ENCODE measurements around the gene FSTL5. TPM values are rescaled to one million over a fixed set of nuclear protein-coding genes. Genes with fewer than 3 reads are reported as not detected.

The FSTL5 gene
- total and polyA plus RNA-seq, 10 of the 15 experiments (the other 5 are each of a cell fraction or from before 2014, with no cell fraction given) = 0.04 to 2.4 (median 0.08) TPM; not detected in 4

DNA sequence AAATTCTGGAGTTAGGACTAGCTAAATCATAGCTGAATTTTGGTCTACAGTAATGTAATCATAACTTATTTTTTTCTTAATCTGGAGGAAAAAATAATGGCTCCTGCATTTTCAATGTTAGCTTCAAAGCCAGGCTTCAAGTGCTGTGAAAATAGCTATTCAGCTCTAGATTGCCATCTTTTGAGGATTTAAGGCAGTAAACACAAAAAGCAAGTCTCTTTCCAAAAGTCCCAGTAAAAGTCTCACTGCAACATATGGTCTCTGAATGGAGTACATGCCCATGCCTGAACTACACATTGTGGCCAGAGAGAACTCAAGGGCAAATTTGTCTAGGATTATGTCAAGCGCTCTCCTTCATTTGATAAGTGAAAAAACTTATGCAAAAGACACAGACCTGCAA is 720.9 kb downstream of the FSTL5 start:
- Histone ChIP-seq H3K4me3 (no peak overlapping the region), H2AFZ (ENCODE audit: control insufficient read depth, low read depth, low read length) (no peak overlapping the region), H3K4me1 (ENCODE audit: control insufficient read depth, insufficient read depth, low read length) (no peaks in the 10 kb centered on the region), H3K9me3 (replicated peaks; ENCODE audit: control insufficient read depth, insufficient read depth, low read length) (no peaks in the 10 kb centered on the region), H3K4me2 (ENCODE audit: control insufficient read depth, insufficient read depth) (no peak overlapping the region), H3K27ac (ENCODE audit: control insufficient read depth, insufficient read depth) (no peak overlapping the region), H3K9ac (ENCODE audit: control insufficient read depth, insufficient read depth, low read length) (no peak overlapping the region), H3K36me3 (ENCODE audit: control insufficient read depth in 2 of 2, insufficient read depth in 2 of 2, low read length in 1 of 2) (no peaks in the 10 kb centered on the region), H3K27me3 (replicated peaks in 1 of 2; ENCODE audit: control insufficient read depth in 2 of 2, insufficient read depth in 2 of 2, low read length in 1 of 2) (no peaks in the 10 kb centered on the region), H4K20me1 (ENCODE audit: control insufficient read depth, insufficient read depth) (no peaks in the 10 kb centered on the region), H3K79me2 (ENCODE audit: control insufficient read depth, insufficient read depth, low read length) (no peaks in the 10 kb centered on the region)
- DNase-seq (ENCODE audit: low read depth, low spot score) = no peak
- CTCF ChIA-PET = interaction anchor here (0.7 kb wide), 1 partner anchor 185 kb away, joined by 3 read pairs; no protein-coding TSS in a partner anchor
- SMC1A ChIA-PET (ENCODE audit: uncharacterized antibody, unreplicated experiment) = interaction anchor here (0.6 to 2.4 kb wide), 3 partner anchors 16 to 68 kb away, joined by 3 to 5 read pairs (median 3); no protein-coding TSS in a partner anchor
- TF ChIP-seq EGR1 (IDR thresholded peaks at IDR 0.05; ENCODE audit: borderline replicate concordance in 1 of 2, low read depth in 2 of 2, low read length in 2 of 2) (no peak), FOS (IDR thresholded peaks at IDR 0.05; ENCODE audit: borderline replicate concordance, extremely low read depth, insufficient read length) (no peak)
- ATAC-seq = no peak; the same call in 2 of the 3 replicates
- FAIRE-seq = no peak
- intact Hi-C loops (cut with micrococcal nuclease; ENCODE audit: unreplicated experiment) (no loop called here), in situ Hi-C loops (cut with MboI) (no loop called here)
- BruUV-seq (replicated peaks) = no TSS peak
- 79% methylated on average over 1 of the region's 1 CpG for WGBS (ENCODE audit: insufficient coverage, insufficient replicate concordance, low lambda C conversion rate, missing lambda C conversion rate)
- RAD21 ChIA-PET (ENCODE audit: unreplicated experiment) = interaction anchor here (1.2 kb wide), 1 partner anchor 202 kb away, joined by 3 read pairs; no protein-coding TSS in a partner anchor
- POLR2A ChIA-PET = no interaction called here

DNA sequence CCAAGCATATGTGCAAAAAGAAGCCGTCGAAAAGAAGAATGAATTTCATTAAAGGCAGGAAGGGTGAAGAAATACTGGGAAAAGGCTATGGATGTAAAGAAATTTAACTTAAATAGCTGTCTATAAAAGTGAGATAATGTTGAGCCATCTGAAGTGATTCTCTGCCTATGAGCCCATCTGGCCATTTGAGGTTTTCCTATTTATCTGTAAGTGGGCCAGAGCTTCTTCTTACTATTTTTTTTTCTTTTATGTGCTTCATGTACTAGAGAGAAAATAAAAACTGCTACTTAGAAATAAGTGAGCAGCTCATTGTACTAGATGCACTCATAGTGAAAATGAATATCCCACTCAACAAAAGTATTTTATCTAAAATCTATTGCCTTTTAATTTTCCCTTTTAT is 725.7 kb downstream of the FSTL5 start:
- no peaks in the 10 kb centered on the region for H3K9me3 ChIP-seq (replicated peaks; ENCODE audit: control insufficient read depth, insufficient read depth, low read length)
- RAD21 ChIA-PET (ENCODE audit: unreplicated experiment) = no interaction called here
- ATAC-seq (no peak), FAIRE-seq (no peak), DNase-seq (ENCODE audit: low read depth, low spot score) (no peak)
- H3K27ac ChIP-seq (ENCODE audit: control insufficient read depth, insufficient read depth) = no peak overlapping the region
- TF ChIP-seq CHD1 (IDR thresholded peaks at IDR 0.05; ENCODE audit: low read depth, low read length) = no peak
- no peak for TF ChIP-seq BHLHE40 (IDR thresholded peaks at IDR 0.05; ENCODE audit: borderline replicate concordance in 1 of 2, low read depth in 2 of 2, low read length in 1 of 2)
- TF ChIP-seq BRCA1 (IDR thresholded peaks at IDR 0.05; ENCODE audit: low read depth, low read length) = no peak
- TF ChIP-seq BACH1 (IDR thresholded peaks at IDR 0.05; ENCODE audit: borderline replicate concordance) = no peak
- TF ChIP-seq NR2C2 (IDR thresholded peaks at IDR 0.05; ENCODE audit: borderline replicate concordance, control insufficient read depth, insufficient read length, low read depth) = no peak
- TF ChIP-seq EED (IDR thresholded peaks at IDR 0.05; ENCODE audit: low read depth) = no peak
- no peaks in the 10 kb centered on the region for H3K36me3 ChIP-seq (ENCODE audit: control insufficient read depth in 2 of 2, insufficient read depth in 2 of 2, low read length in 1 of 2)
- H2AFZ ChIP-seq (ENCODE audit: control insufficient read depth, low read depth, low read length) = no peak overlapping the region
- H4K20me1 ChIP-seq (ENCODE audit: control insufficient read depth, insufficient read depth) = no peaks in the 10 kb centered on the region
- no peaks in the 10 kb centered on the region for H3K4me1 ChIP-seq (ENCODE audit: control insufficient read depth, insufficient read depth, low read length)
- BruUV-seq (replicated peaks) = no TSS peak
- no peaks in the 10 kb centered on the region for H3K79me2 ChIP-seq (ENCODE audit: control insufficient read depth, insufficient read depth, low read length)
- in situ Hi-C loops (cut with MboI) (no loop called here), intact Hi-C loops (cut with micrococcal nuclease; ENCODE audit: unreplicated experiment) (no loop called here)
- CTCF ChIA-PET = no interaction called here
- H3K27me3 ChIP-seq (replicated peaks in 1 of 2; ENCODE audit: control insufficient read depth in 2 of 2, insufficient read depth in 2 of 2, low read length in 1 of 2) = no peaks in the 10 kb centered on the region
- no peak overlapping the region for H3K9ac ChIP-seq (ENCODE audit: control insufficient read depth, insufficient read depth, low read length)
- 71% methylated on average over 2 of the region's 2 CpGs for WGBS (ENCODE audit: insufficient coverage, insufficient replicate concordance, low lambda C conversion rate, missing lambda C conversion rate)
- POLR2A ChIA-PET = no interaction called here
- SMC1A ChIA-PET (ENCODE audit: uncharacterized antibody, unreplicated experiment) = interaction anchor here (0.6 to 1.0 kb wide), 2 partner anchors 22 to 89 kb away, joined by 3 to 4 read pairs; no protein-coding TSS in a partner anchor
- no peak overlapping the region for H3K4me3 ChIP-seq
- H3K4me2 ChIP-seq (ENCODE audit: control insufficient read depth, insufficient read depth) = no peak overlapping the region

All from GM12878 (cell line).